ENCODE data around the gene HSD17B13.
A peak's percentile ranks its signal among the peaks of the same experiment; 100 is the strongest.
"Not testable (repeated sequence)": the region's sequence is repeated elsewhere in the genome, so short reads cannot be mapped to it uniquely, and the experiment has no call there.

The HSD17B13 gene

GRCh38 chr4:87316961-87317360, 5.7 kb downstream of the HSD17B13 start:
- DNase-seq (ENCODE audit: low spot score), result no peak

- DNase-seq (ENCODE audit: low spot score), result not testable (repeated sequence)
Measured at GRCh38 chr4:87315000-87315399, 7.7 kb downstream of the HSD17B13 start.

GRCh38 chr4:87313756-87314155, 8.9 kb downstream of the HSD17B13 start:
- no peak for DNase-seq (ENCODE audit: low spot score)

- DNase-seq (ENCODE audit: low spot score), result no peak
Measured at GRCh38 chr4:87311684-87312083, 11.0 kb downstream of the HSD17B13 start.

GRCh38 chr4:87310691-87311335, 11.9 kb downstream of the HSD17B13 start:
- no peak for DNase-seq (ENCODE audit: low spot score)

- DNase-seq (ENCODE audit: low spot score), result no peak
Measured at GRCh38 chr4:87309625-87310024, 13.1 kb downstream of the HSD17B13 start.

- no peak for DNase-seq (ENCODE audit: low spot score)
Measured at GRCh38 chr4:87306056-87306455, 16.6 kb downstream of the HSD17B13 start.

GRCh38 chr4:87305562-87305961, 17.1 kb downstream of the HSD17B13 start:
- DNase-seq (ENCODE audit: low spot score), result no peak

- no peak for DNase-seq (ENCODE audit: low spot score)
Measured at GRCh38 chr4:87304745-87305432, 17.8 kb downstream of the HSD17B13 start.

GRCh38 chr4:87299898-87300297, 22.8 kb downstream of the HSD17B13 start:
- peak; percentile 57 for DNase-seq (ENCODE audit: low spot score)

- DNase-seq (ENCODE audit: low spot score), result no peak
Measured at GRCh38 chr4:87298362-87298761, 24.3 kb downstream of the HSD17B13 start.

GRCh38 chr4:87294911-87295310, 27.8 kb downstream of the HSD17B13 start:
- DNase-seq (ENCODE audit: low spot score), result not testable (repeated sequence)

- DNase-seq (ENCODE audit: low spot score), result not testable (repeated sequence)
Measured at GRCh38 chr4:87293889-87294288, 28.8 kb downstream of the HSD17B13 start.

GRCh38 chr4:87286970-87287369, 35.7 kb downstream of the HSD17B13 start:
- DNase-seq (ENCODE audit: low spot score), result no peak

GRCh38 chr4:87284268-87284667, 38.4 kb downstream of the HSD17B13 start:
- not testable (repeated sequence) for DNase-seq (ENCODE audit: low spot score)

GRCh38 chr4:87283151-87283550, 39.5 kb downstream of the HSD17B13 start:
- DNase-seq (ENCODE audit: low spot score), result no peak

- no peak for DNase-seq (ENCODE audit: low spot score)
Measured at GRCh38 chr4:87281603-87282002, 41.1 kb downstream of the HSD17B13 start.

- no peak for DNase-seq (ENCODE audit: low spot score)
Measured at GRCh38 chr4:87278335-87278794, 44.3 kb downstream of the HSD17B13 start.

GRCh38 chr4:87275311-87275710, 47.4 kb downstream of the HSD17B13 start:
- no peak for DNase-seq (ENCODE audit: low spot score)

- no peak for DNase-seq (ENCODE audit: low spot score)
Measured at GRCh38 chr4:87274803-87275202, 47.9 kb downstream of the HSD17B13 start.

- no peak for DNase-seq (ENCODE audit: low spot score)
Measured at GRCh38 chr4:87274327-87274726, 48.4 kb downstream of the HSD17B13 start.

GRCh38 chr4:87270825-87271224, 51.9 kb downstream of the HSD17B13 start:
- no peak for DNase-seq (ENCODE audit: low spot score)

GRCh38 chr4:87270144-87270543, 52.5 kb downstream of the HSD17B13 start:
- DNase-seq (ENCODE audit: low spot score), result peak; percentile 93

GRCh38 chr4:87268411-87268810, 54.3 kb downstream of the HSD17B13 start:
- DNase-seq (ENCODE audit: low spot score), result no peak
